IMR-90 (cell line): Measurements from ENCODE around the gene KRTAP10-1. TPM values are rescaled to one million over a fixed set of nuclear protein-coding genes. Genes with fewer than 3 reads are reported as not detected.

Experiments
- ATAC-seq: fragments of 200-7000 bp; cut with Tn5 transposase; 2 replicates; pipeline ENCODE4 v1.9.1; 2020; ENCODE audit warnings: low read depth, mild to moderate bottlenecking, moderate library complexity
- BruUV-seq: library from RNA; stranded (reverse); fragments of 400-500 nt; replicated peaks from 2 replicates; lab custom pipeline; 2021; lab: Mats Ljungman, UMichigan
- CTCF ChIA-PET: fragments of 300-600 bp; formaldehyde crosslinking; extraction: SDS; loops from one replicate; lab custom pipeline; 2021; ENCODE audit warnings: antibody characterized with exemption; lab: Yijun Ruan, JAX
- POLR2A ChIA-PET: fragments of 300-600 bp; sonication (Branson Sonifier 250); formaldehyde crosslinking; loops from one replicate; lab custom pipeline; 2022; ENCODE audit warnings: antibody characterized with exemption; ENCODE audit not compliant: unreplicated experiment; lab: Charles Lee
- DNase-seq: peaks from one replicate; pipeline ENCODE4 v3.0.0; 2013
- H2AFZ ChIP-seq: replicated peaks from 2 replicates; pipeline ENCODE3; 2013; ENCODE audit warnings: low read length, mild to moderate bottlenecking; ENCODE audit not compliant: poor library complexity
- H2AK5ac ChIP-seq: 2 replicates; pipeline ENCODE4 v1.6.1; 2013; ENCODE audit warnings: low read depth, low read length, inconsistent platforms
- H2AK9ac ChIP-seq: replicated peaks from 2 replicates; pipeline ENCODE3; 2013; ENCODE audit warnings: mild to moderate bottlenecking, low read depth, low read length, moderate library complexity; ENCODE audit not compliant: poor library complexity
- H2BK120ac ChIP-seq: 2 replicates; pipeline ENCODE4 v1.6.1; 2013; ENCODE audit warnings: low read depth, low read length, inconsistent platforms
- H2BK15ac ChIP-seq: 3 replicates; pipeline ENCODE4 v1.6.1; 2013; ENCODE audit warnings: low read depth, low read length, inconsistent platforms
- H2BK20ac ChIP-seq: 2 replicates; pipeline ENCODE4 v1.6.1; 2013; ENCODE audit warnings: low read depth, mild to moderate bottlenecking, inconsistent platforms, low read length, moderate library complexity
- H2BK5ac ChIP-seq: 2 replicates; pipeline ENCODE4 v1.6.1; 2013; ENCODE audit warnings: mild to moderate bottlenecking, low read depth, low read length, inconsistent platforms; ENCODE audit not compliant: poor library complexity, severe bottlenecking
- H3K14ac ChIP-seq: replicated peaks from 2 replicates; pipeline ENCODE4 v1.6.1; 2013; ENCODE audit warnings: low read depth, low read length, inconsistent platforms
- H3K18ac ChIP-seq: 2 replicates; pipeline ENCODE4 v1.6.1; 2013; ENCODE audit warnings: low read depth, low read length, control low read depth
- H3K23ac ChIP-seq: 2 replicates; pipeline ENCODE4 v1.6.1; 2013; ENCODE audit warnings: low read depth, low read length, inconsistent platforms
- H3K27ac ChIP-seq: 2 replicates; pipeline ENCODE4 v1.5.1; 2013; ENCODE audit warnings: mild to moderate bottlenecking, control low read depth, low read length; ENCODE audit not compliant: insufficient read depth
- H3K27me3 ChIP-seq: 2 replicates; pipeline ENCODE4 v1.6.1; 2013; ENCODE audit warnings: low read length; ENCODE audit not compliant: control insufficient read depth, insufficient read depth
- H3K36me3 ChIP-seq: 2 replicates; pipeline ENCODE4 v1.6.1; 2013; ENCODE audit warnings: low read length, mixed read lengths; ENCODE audit not compliant: control insufficient read depth, insufficient read depth
- H3K4ac ChIP-seq: 2 replicates; pipeline ENCODE4 v1.6.1; 2013; ENCODE audit warnings: low read depth, low read length, inconsistent platforms
- H3K4me1 ChIP-seq: 2 replicates; pipeline ENCODE4 v1.6.1; 2013; ENCODE audit warnings: low read length, mixed read lengths; ENCODE audit not compliant: control insufficient read depth, insufficient read depth
- H3K4me2 ChIP-seq: 2 replicates; pipeline ENCODE4 v1.6.1; 2013; ENCODE audit warnings: low read depth, mild to moderate bottlenecking, control low read depth, low read length, moderate library complexity
- H3K4me3 ChIP-seq: 2 replicates; pipeline ENCODE4 v1.5.1; 2013; ENCODE audit warnings: low read depth, mild to moderate bottlenecking, control low read depth, low read length, moderate library complexity; ENCODE audit not compliant: insufficient read depth
- H3K56ac ChIP-seq: 2 replicates; pipeline ENCODE4 v1.6.1; 2013; ENCODE audit warnings: low read length, inconsistent platforms; ENCODE audit not compliant: insufficient read depth; ENCODE audit errors: extremely low read depth
- H3K79me1 ChIP-seq, 2 experiments: 2 replicates each; pipeline ENCODE4 v1.6.1; 2013; ENCODE audit warnings: low read length in 2 of 2, inconsistent platforms in 1 of 2, low read depth in 1 of 2
- H3K9ac ChIP-seq: 2 replicates; pipeline ENCODE4 v1.6.1; 2013; ENCODE audit warnings: low read depth, low read length, control low read depth
- H3K9me1 ChIP-seq: 2 replicates; pipeline ENCODE4 v1.6.1; 2013; ENCODE audit warnings: low read length, inconsistent platforms; ENCODE audit not compliant: insufficient read depth
- H3K9me3 ChIP-seq: 2 replicates; pipeline ENCODE4 v1.6.1; 2013; ENCODE audit warnings: low read length; ENCODE audit not compliant: control insufficient read depth, insufficient read depth
- H4K20me1 ChIP-seq: 2 replicates; pipeline ENCODE4 v1.6.1; 2013; ENCODE audit warnings: low read length, inconsistent platforms; ENCODE audit not compliant: insufficient read depth
- H4K5ac ChIP-seq: 2 replicates; pipeline ENCODE4 v1.6.1; 2013; ENCODE audit warnings: mild to moderate bottlenecking, low read depth, low read length, control low read depth
- H4K8ac ChIP-seq, 2 experiments: 2 replicates each; pipeline ENCODE4 v1.6.1; 2013; ENCODE audit warnings: low read depth in 2 of 2, low read length in 2 of 2, control low read depth in 1 of 2, inconsistent platforms in 1 of 2
- H4K91ac ChIP-seq: 2 replicates; pipeline ENCODE4 v1.6.1; 2013; ENCODE audit warnings: low read depth, low read length, inconsistent platforms; ENCODE audit not compliant: insufficient read depth
- BHLHE40 ChIP-seq: fragments of 150-350 bp; IDR thresholded peaks from 2 replicates; pipeline ENCODE4 v1.6.1; 2016; ENCODE audit warnings: mild to moderate bottlenecking, low read depth, low read length
- CEBPB ChIP-seq: IDR thresholded peaks from 2 replicates; pipeline ENCODE4 v1.6.1; 2012; ENCODE audit warnings: low read depth, low read length, improper control_type of control experiment
- CHD1 ChIP-seq: IDR thresholded peaks from 2 replicates; pipeline ENCODE4 v1.6.1; 2012; ENCODE audit warnings: low read depth, low read length, improper control_type of control experiment
- FOS ChIP-seq: fragments of 150-350 bp; IDR thresholded peaks from 2 replicates; pipeline ENCODE4 v1.6.1; 2016; ENCODE audit warnings: low read depth, low read length
- MAFK ChIP-seq: IDR thresholded peaks from 2 replicates; pipeline ENCODE4 v1.6.1; 2012; ENCODE audit warnings: low read depth, low read length, improper control_type of control experiment
- MAZ ChIP-seq: IDR thresholded peaks from 2 replicates; pipeline ENCODE4 v1.6.1; 2012; ENCODE audit warnings: low read depth, mild to moderate bottlenecking, low read length, improper control_type of control experiment, moderate library complexity, borderline replicate concordance
- MXI1 ChIP-seq: IDR thresholded peaks from 2 replicates; pipeline ENCODE4 v1.6.1; 2012; ENCODE audit warnings: low read depth, mild to moderate bottlenecking, low read length, moderate library complexity, borderline replicate concordance
- NFE2L2 ChIP-seq: fragments of 150-350 bp; IDR thresholded peaks from 2 replicates; pipeline ENCODE4 v1.6.1; 2016; ENCODE audit warnings: low read depth, mild to moderate bottlenecking, low read length
- POLR2A ChIP-seq: IDR thresholded peaks from 2 replicates; pipeline ENCODE4 v1.6.1; 2012; ENCODE audit warnings: mild to moderate bottlenecking, low read depth, low read length
- RAD21 ChIP-seq: IDR thresholded peaks from 2 replicates; pipeline ENCODE4 v1.6.1; 2012; ENCODE audit warnings: low read length, improper control_type of control experiment
- RCOR1 ChIP-seq: IDR thresholded peaks from 2 replicates; pipeline ENCODE4 v1.6.1; 2012; ENCODE audit warnings: mild to moderate bottlenecking, low read length, improper control_type of control experiment; ENCODE audit not compliant: insufficient replicate concordance
- RFX5 ChIP-seq: IDR thresholded peaks from 2 replicates; pipeline ENCODE4 v1.8.0; 2012; ENCODE audit warnings: low read depth, mild to moderate bottlenecking, low read length, moderate library complexity
- SMC3 ChIP-seq: fragments of 150-350 bp; IDR thresholded peaks from 2 replicates; pipeline ENCODE4 v1.6.1; 2016; ENCODE audit warnings: low read depth, mild to moderate bottlenecking, antibody characterized with exemption, low read length, moderate library complexity
- USF2 ChIP-seq: fragments of 150-350 bp; IDR thresholded peaks from 2 replicates; pipeline ENCODE4 v1.6.1; 2017; ENCODE audit warnings: mild to moderate bottlenecking, antibody characterized with exemption, low read length, low read depth
- WGBS, 2 experiments: methylation state at CpG; one replicate each; pipeline versions ENCODE4 v1.1.5 to v1.1.7; 2013; ENCODE audit warnings: missing lambda C conversion rate in 2 of 2; ENCODE audit not compliant: insufficient read length in 1 of 2; ENCODE audit errors: extremely low coverage in 2 of 2; 5-methylcytosine and 5-hydroxymethylcytosine counted together
- dilution Hi-C: fragments of 300-500 bp; cut with HindIII; formaldehyde crosslinking; loops from one replicate; pipeline ENCODE4 v1.14.3; 2018; ENCODE audit warnings: low sequenced_read_pairs; ENCODE audit not compliant: unreplicated experiment
- in situ Hi-C: fragments of 300-500 bp; cut with MboI; formaldehyde crosslinking; loops from 3 replicates; pipeline ENCODE4 v1.14.3; 2019; ENCODE audit warnings: low sequenced_read_pairs, inconsistent platforms, mixed read lengths
- intact Hi-C: fragments of 100-400 bp; cut with micrococcal nuclease; formaldehyde crosslinking; loops from 2 replicates; pipeline ENCODE4 v1.10.0; 2022
- polyA plus RNA-seq, 3 experiments: library from polyadenylated mRNA; depleted of rRNA; stranded (reverse); fragments of >200 nt; gene quantifications; 2 replicates each; pipeline ENCODE4 v1.2.3, GENCODE V29; 2012; ENCODE audit warnings: low replicate concordance in 1 of 3
- total RNA-seq: library from RNA; depleted of rRNA; stranded (reverse); fragments of >200 nt; gene quantifications from 2 replicates; pipeline ENCODE4 v1.2.3, GENCODE V29; 2012
- TF ChIP-seq, protein P1 (sequence below): fragments of 150-350 bp; IDR thresholded peaks from 2 replicates; pipeline ENCODE4 v1.6.1; 2016; ENCODE audit warnings: low read depth, mild to moderate bottlenecking, low read length, moderate library complexity, borderline replicate concordance

KRTAP10-1 gene
- total and polyA plus RNA-seq, 2 of the 4 experiments (the other 2 are of a cell fraction), result not detected

DNA sequence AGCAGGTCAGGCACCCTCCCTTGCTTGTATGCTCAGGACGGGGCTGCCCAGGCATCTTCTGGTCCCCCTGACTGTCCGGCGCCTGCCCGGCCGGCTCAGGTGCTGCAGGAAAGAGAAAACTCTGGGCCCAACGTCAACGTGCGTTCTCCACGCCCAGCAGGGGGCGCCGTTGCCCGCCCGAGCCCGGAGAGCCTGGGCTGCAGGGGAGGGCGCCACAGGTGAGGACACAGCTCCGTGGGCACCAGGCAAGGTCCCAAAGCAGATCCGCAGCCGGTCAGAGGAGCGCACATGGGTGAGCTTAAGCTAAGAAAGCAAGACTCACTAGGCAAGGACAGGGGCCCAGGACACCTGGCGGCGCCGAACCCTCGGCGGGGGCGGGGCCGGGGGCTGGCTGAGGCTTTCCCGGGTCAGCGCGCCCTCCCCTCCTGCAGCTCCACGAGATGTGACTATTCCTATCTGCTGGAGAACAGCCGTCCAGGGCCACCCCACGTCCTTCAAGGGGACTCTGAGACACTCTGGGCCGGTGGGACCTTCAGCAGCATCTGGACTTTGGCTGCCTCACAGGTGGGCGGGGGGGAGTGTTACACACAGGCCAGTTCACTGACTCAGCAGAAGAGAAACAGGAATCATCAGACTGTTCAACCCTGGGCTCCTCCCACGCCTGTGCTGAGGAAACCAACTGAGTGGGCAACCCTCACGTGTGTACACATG lies 29.3 kb downstream of the KRTAP10-1 start:
- CTCF ChIA-PET, result no interaction called here
- in situ Hi-C loops (loop anchor here (25.0 kb wide), 1 partner anchor 427 kb away; the partner anchor contains the start of gene SLX9), intact Hi-C loops (loop anchor here (1.0 kb wide), 1 partner anchor 283 kb away; no protein-coding TSS in a partner anchor), dilution Hi-C loops (no loop called here)
- Histone ChIP-seq H3K36me3 (no peaks in the 10 kb centered on the region), H2AFZ (peak overlapping the region; percentile 58), H2BK5ac (no peak overlapping the region), H2AK5ac (no peak overlapping the region), H4K5ac (no peak overlapping the region), H3K27me3 (peaks cover 21% of the 10 kb centered on the region), H2AK9ac (no peak overlapping the region), H2BK120ac (no peak overlapping the region), H3K27ac (no peak overlapping the region), H3K56ac (no peak overlapping the region), H3K14ac (no peak overlapping the region), H3K9me3 (no peaks in the 10 kb centered on the region; the same call in 1 of the 2 replicates), H3K79me1 (no peaks in the 10 kb centered on the region), H3K18ac (no peak overlapping the region), H3K4me3 (no peak overlapping the region), H3K4ac (no peak overlapping the region), H2BK15ac (no peak overlapping the region), H3K4me2 (no peak overlapping the region), H3K9ac (no peak overlapping the region), H2BK20ac (no peak overlapping the region), H4K20me1 (no peaks in the 10 kb centered on the region), H4K8ac (no peak overlapping the region), H3K4me1 (no peaks in the 10 kb centered on the region), H3K23ac (no peak overlapping the region), H4K91ac (no peak overlapping the region), H3K9me1 (no peaks in the 10 kb centered on the region)
- peak; percentile 77 for ATAC-seq
- 16% methylated on average over 16 of the region's 36 CpGs; no CpG with 5 or more reads in 1 of the 2 experiments for WGBS, 2 experiments
- POLR2A ChIA-PET, result no interaction called here
- DNase-seq, result no peak
- no TSS peak for BruUV-seq
- TF ChIP-seq BHLHE40 (no peak), RAD21 (peak; percentile 52), CHD1 (no peak), CEBPB (no peak), RCOR1 (no peak), MAZ (no peak), NFE2L2 (no peak), FOS (no peak), MXI1 (no peak), SMC3 (peak; percentile 39), USF2 (no peak), POLR2A (no peak), MAFK (no peak), RFX5 (no peak)
- TF ChIP-seq, protein P1, sequence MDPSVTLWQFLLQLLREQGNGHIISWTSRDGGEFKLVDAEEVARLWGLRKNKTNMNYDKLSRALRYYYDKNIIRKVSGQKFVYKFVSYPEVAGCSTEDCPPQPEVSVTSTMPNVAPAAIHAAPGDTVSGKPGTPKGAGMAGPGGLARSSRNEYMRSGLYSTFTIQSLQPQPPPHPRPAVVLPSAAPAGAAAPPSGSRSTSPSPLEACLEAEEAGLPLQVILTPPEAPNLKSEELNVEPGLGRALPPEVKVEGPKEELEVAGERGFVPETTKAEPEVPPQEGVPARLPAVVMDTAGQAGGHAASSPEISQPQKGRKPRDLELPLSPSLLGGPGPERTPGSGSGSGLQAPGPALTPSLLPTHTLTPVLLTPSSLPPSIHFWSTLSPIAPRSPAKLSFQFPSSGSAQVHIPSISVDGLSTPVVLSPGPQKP, result no peak
